ENCODE measurements around the gene TP53TG5. TPM values are rescaled to one million over a fixed set of nuclear protein-coding genes. Genes with fewer than 3 reads are reported as not detected.

Gene TP53TG5
- total RNA-seq, 3 donors from 2014 or later (not counting 1 experiment from before 2014, with no cell fraction given) = 0.14 TPM; not detected in 2

GRCh38 chr20:45343532-45344167, 34.5 kb downstream of the TP53TG5 start:
- H3K27me3 ChIP-seq (ENCODE audit: control insufficient read depth, insufficient read depth, low read length) = no peaks in the 10 kb centered on the region
- H3K27ac ChIP-seq (ENCODE audit: low read length) = no peak overlapping the region
- no peak overlapping the region for H3K27ac Mint-ChIP-seq
- H3K4me3 ChIP-seq (ENCODE audit: low read length) = no peak overlapping the region
- no peaks in the 10 kb centered on the region for H3K36me3 Mint-ChIP-seq
- no peak overlapping the region for H3K4me3 Mint-ChIP-seq
- H3K9me3 ChIP-seq (ENCODE audit: control insufficient read depth, insufficient read depth, low read length) = no peaks in the 10 kb centered on the region
- no peaks in the 10 kb centered on the region for H3K27me3 Mint-ChIP-seq (ENCODE audit: low read depth in 2 of 2)
- H3K36me3 ChIP-seq (ENCODE audit: control insufficient read depth, insufficient read depth, low read length) = no peaks in the 10 kb centered on the region
- intact Hi-C loops (cut with micrococcal nuclease) = no loop called here
- peaks cover 0 to 14% of the 10 kb centered on the region in 2 donors for H3K4me1 Mint-ChIP-seq
- DNase-seq = no peak
- no peak for ATAC-seq
- WGBS (ENCODE audit: insufficient coverage) = 92% methylated on average over 5 of the region's 6 CpGs
- H3K9me3 Mint-ChIP-seq = no peaks in the 10 kb centered on the region
- TF ChIP-seq CTCF (IDR thresholded peaks at IDR 0.05) = no peak
- H3K4me1 ChIP-seq (ENCODE audit: control insufficient read depth, insufficient read depth, low read length) = peaks cover 19% of the 10 kb centered on the region

- no peak overlapping the region for H3K4me3 Mint-ChIP-seq
- WGBS (ENCODE audit: insufficient coverage) = 85% methylated on average over 6 of the region's 6 CpGs
- H3K36me3 ChIP-seq (ENCODE audit: control insufficient read depth, insufficient read depth, low read length) = no peaks in the 10 kb centered on the region
- peaks cover 15% of the 10 kb centered on the region for H3K4me1 ChIP-seq (ENCODE audit: control insufficient read depth, insufficient read depth, low read length)
- H3K27ac Mint-ChIP-seq = no peak overlapping the region
- intact Hi-C loops (cut with micrococcal nuclease) = no loop called here
- TF ChIP-seq CTCF (IDR thresholded peaks at IDR 0.05) = no peak
- DNase-seq = no peak
- H3K9me3 ChIP-seq (ENCODE audit: control insufficient read depth, insufficient read depth, low read length) = no peaks in the 10 kb centered on the region
- H3K27me3 ChIP-seq (ENCODE audit: control insufficient read depth, insufficient read depth, low read length) = no peaks in the 10 kb centered on the region
- H3K4me1 Mint-ChIP-seq = peaks cover 0 to 8% of the 10 kb centered on the region in 2 donors
- H3K9me3 Mint-ChIP-seq = no peaks in the 10 kb centered on the region
- H3K27me3 Mint-ChIP-seq (ENCODE audit: low read depth in 2 of 2) = no peaks in the 10 kb centered on the region
- no peaks in the 10 kb centered on the region for H3K36me3 Mint-ChIP-seq
- ATAC-seq = no peak
- no peak overlapping the region for H3K27ac ChIP-seq (ENCODE audit: low read length)
- no peak overlapping the region for H3K4me3 ChIP-seq (ENCODE audit: low read length)
Measured at GRCh38 chr20:45342855-45343531, 35.1 kb downstream of the TP53TG5 start.

- Mint-ChIP-seq H3K4me3 (no peak overlapping the region), H3K27ac (no peak overlapping the region), H3K27me3 (ENCODE audit: low read depth in 2 of 2) (no peaks in the 10 kb centered on the region), H3K36me3 (no peaks in the 10 kb centered on the region), H3K4me1 (no peaks in the 10 kb centered on the region), H3K9me3 (no peaks in the 10 kb centered on the region)
- Histone ChIP-seq H3K27ac (ENCODE audit: low read length) (no peak overlapping the region), H3K27me3 (ENCODE audit: control insufficient read depth, insufficient read depth, low read length) (no peaks in the 10 kb centered on the region), H3K4me1 (ENCODE audit: control insufficient read depth, insufficient read depth, low read length) (peaks cover 7% of the 10 kb centered on the region), H3K4me3 (ENCODE audit: low read length) (no peak overlapping the region), H3K36me3 (ENCODE audit: control insufficient read depth, insufficient read depth, low read length) (no peaks in the 10 kb centered on the region), H3K9me3 (ENCODE audit: control insufficient read depth, insufficient read depth, low read length) (no peaks in the 10 kb centered on the region)
- DNase-seq = no peak
- intact Hi-C loops (cut with micrococcal nuclease) = no loop called here
- ATAC-seq = no peak
- 78% methylated on average over 16 of the region's 16 CpGs for WGBS (ENCODE audit: insufficient coverage)
- no peak for TF ChIP-seq CTCF (IDR thresholded peaks at IDR 0.05)
Measured at GRCh38 chr20:45341939-45342854, 35.9 kb downstream of the TP53TG5 start.
